GM18858 (cell line): ENCODE measurements around the gene RPAP2.

ENCODE experiments used
- ATAC-seq: cut with Tn5 transposase; IDR thresholded peaks from one replicate; pipeline ENCODE4 v1.9.1; 2021; ENCODE audit not compliant: unreplicated experiment

The RPAP2 gene

DNA sequence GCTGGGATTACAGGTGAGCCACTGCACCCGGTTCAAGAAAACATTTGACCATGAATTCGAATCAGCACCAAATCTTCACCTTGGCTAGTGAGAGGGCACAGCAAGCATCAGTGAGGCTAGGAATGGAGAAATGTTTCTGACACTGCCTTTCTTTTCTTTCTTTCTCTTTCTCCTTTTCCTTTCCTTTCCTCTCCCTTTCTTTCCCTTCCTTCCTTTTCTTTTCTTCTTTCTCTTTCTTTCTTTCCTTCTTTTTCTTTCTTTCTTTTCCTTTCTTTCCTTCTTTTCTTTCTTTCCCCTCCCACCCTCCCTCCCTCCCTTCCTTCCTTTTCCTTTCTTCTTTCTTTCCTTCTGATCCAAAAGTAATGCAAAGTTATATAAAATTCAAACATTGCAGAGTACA is 147.0 kb downstream of the RPAP2 start:
- no peak for ATAC-seq

DNA sequence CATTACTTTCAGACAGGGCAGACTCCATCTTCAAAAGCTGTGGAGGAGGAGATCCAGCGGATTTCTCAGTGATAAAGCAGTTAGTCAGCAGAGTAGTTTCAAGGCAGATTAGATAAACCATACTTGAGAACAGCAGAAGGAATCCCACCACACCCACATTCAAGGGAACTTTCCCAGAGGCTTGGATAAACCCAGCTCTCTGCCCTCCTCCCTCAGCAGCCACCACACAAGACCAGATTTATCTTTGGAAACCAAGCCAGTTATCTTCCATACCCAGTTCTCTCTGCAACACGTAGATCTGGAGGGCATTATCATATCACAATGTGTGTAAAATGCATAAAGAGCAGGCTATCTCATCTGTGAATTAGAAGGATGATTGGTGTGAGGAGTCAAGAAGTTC is 147.7 kb downstream of the RPAP2 start:
- no peak for ATAC-seq

DNA sequence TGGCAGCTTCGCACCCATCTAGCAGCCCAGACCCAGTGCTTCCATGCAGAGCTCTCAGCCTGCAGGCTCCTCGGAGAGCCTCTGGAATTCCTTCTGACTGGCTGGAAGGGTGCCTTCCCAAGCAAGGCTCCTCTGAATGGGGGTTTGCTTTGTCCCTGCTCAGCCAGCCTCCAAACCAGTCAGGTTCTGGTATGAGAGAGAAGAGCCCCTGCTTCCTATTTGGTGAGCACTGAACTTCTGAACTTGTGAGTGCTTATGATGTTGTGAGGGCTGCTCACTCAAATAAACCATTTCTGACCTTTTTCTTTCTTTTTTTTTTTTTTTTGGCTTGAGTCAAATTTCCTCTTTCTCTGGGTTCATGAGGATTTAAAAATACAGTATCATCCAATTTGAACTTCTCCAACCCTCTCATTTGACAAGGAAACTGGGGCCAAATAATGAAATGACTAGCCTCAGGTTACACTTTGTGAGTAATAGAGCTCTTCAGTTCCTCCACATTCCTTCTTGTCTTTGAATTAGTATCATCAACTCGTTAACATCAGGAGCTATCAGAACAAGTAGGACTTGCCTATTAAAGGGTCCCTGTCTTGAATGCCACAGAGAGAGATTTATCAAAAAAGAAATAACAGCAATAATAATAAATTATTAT is 148.3 kb downstream of the RPAP2 start:
- no peak for ATAC-seq

GRCh38 chr1:92447976-92448375 is 149.1 kb downstream of the RPAP2 start:
- ATAC-seq, result no peak
